NCI-H2196 treated with DMSO at 0.1 percent for 48 hours (cell line): ENCODE results near the gene PDXK.
"Not testable (repeated sequence)": the region's sequence is repeated elsewhere in the genome, so short reads cannot be mapped to it uniquely, and the experiment has no call there.

Source experiments
- DNase-seq: peaks from one replicate; lab custom pipeline; 2025; ENCODE audit not compliant: unreplicated experiment; lab: John Stamatoyannopoulos, UW

PDXK gene

GRCh38 chr21:43697758-43698643 lies 20.9 kb upstream of the PDXK start:
- no peak for DNase-seq

- not testable (repeated sequence) for DNase-seq
Measured at GRCh38 chr21:43699492-43699777, 19.5 kb upstream of the PDXK start.

- DNase-seq, result no peak
Measured at GRCh38 chr21:43699933-43700599, 18.9 kb upstream of the PDXK start.

GRCh38 chr21:43701936-43702784 lies 16.8 kb upstream of the PDXK start:
- no peak for DNase-seq

- DNase-seq, result no peak
Measured at GRCh38 chr21:43702785-43703034, 16.2 kb upstream of the PDXK start.

- no peak for DNase-seq
Measured at GRCh38 chr21:43703035-43703880, 15.7 kb upstream of the PDXK start.

GRCh38 chr21:43707462-43707861 lies 11.5 kb upstream of the PDXK start:
- no peak for DNase-seq

GRCh38 chr21:43708745-43709381 lies 10.1 kb upstream of the PDXK start:
- DNase-seq, result no peak

GRCh38 chr21:43712268-43712942 lies 6.5 kb upstream of the PDXK start:
- DNase-seq, result peak; percentile 22

- DNase-seq, result not testable (repeated sequence)
Measured at GRCh38 chr21:43713123-43713522, 5.8 kb upstream of the PDXK start.

GRCh38 chr21:43716376-43717165 lies 2.4 kb upstream of the PDXK start:
- no peak for DNase-seq

GRCh38 chr21:43717166-43717853 lies 1.6 kb upstream of the PDXK start:
- DNase-seq, result no peak

GRCh38 chr21:43717967-43718871 lies 710 bp upstream of the PDXK start:
- no peak for DNase-seq

GRCh38 chr21:43719748-43720538 lies 1.0 kb downstream of the PDXK start:
- DNase-seq, result no peak

- DNase-seq, result no peak
Measured at GRCh38 chr21:43720539-43721166, 1.7 kb downstream of the PDXK start.

GRCh38 chr21:43721206-43721605 lies 2.3 kb downstream of the PDXK start:
- no peak for DNase-seq
